ENCODE results near the gene SLC35F3. TPM values are rescaled to one million over a fixed set of nuclear protein-coding genes. Genes with fewer than 3 reads are reported as not detected.

SLC35F3 gene
- total RNA-seq, 1 experiment from 2014 or later, result not detected

GRCh38 chr1:234357831-234358230, 453.4 kb downstream of the SLC35F3 start:
- CTCF ChIA-PET, result no interaction called here

GRCh38 chr1:234361102-234361603, 456.7 kb downstream of the SLC35F3 start:
- POLR2A ChIA-PET, result no interaction called here

More at GRCh38 chr1:234357831-234358230, 453.4 kb downstream of the SLC35F3 start:
- peaks cover 3% of the 10 kb centered on the region; the same call in 1 of the 2 replicates for H3K4me1 ChIP-seq
- no peak overlapping the region for H3K27ac Mint-ChIP-seq (ENCODE audit: unreplicated experiment)
- H3K27me3 Mint-ChIP-seq (ENCODE audit: insufficient read depth, unreplicated experiment), result peaks cover 5% of the 10 kb centered on the region
- POLR2A ChIA-PET, result interaction anchor here (2.7 kb wide), 1 partner anchor 15 kb away, joined by 15 read pairs; the partner anchor contains the start of gene COA6
- no TSS peak for BruUV-seq (replicated peaks)
- DNase-seq, result no peak
- H3K4me1 Mint-ChIP-seq (ENCODE audit: low read depth, unreplicated experiment), result no peaks in the 10 kb centered on the region
- H3K4me3 Mint-ChIP-seq (ENCODE audit: unreplicated experiment), result peak overlapping the region; percentile 77
- H3K36me3 Mint-ChIP-seq (ENCODE audit: insufficient read depth, unreplicated experiment), result no peaks in the 10 kb centered on the region
- no peaks in the 10 kb centered on the region for H3K9me3 Mint-ChIP-seq (ENCODE audit: unreplicated experiment)
- H3K9me3 ChIP-seq, result no peaks in the 10 kb centered on the region
- no peaks in the 10 kb centered on the region for H3K36me3 ChIP-seq (ENCODE audit: control insufficient read depth, insufficient read depth, low read length)
- H3K27me3 ChIP-seq (replicated peaks; ENCODE audit: control insufficient read depth, insufficient read depth, low read length), result no peaks in the 10 kb centered on the region
- intact Hi-C loops (cut with micrococcal nuclease; ENCODE audit: unreplicated experiment), result loop anchor here (2.0 kb wide), 1 partner anchor 15 kb away; the partner anchor contains the start of gene COA6
- peak overlapping the region; percentile 11; the same call in 1 of the 2 replicates for H3K4me3 ChIP-seq (ENCODE audit: low read depth, low read length)
- TF ChIP-seq CTCF (IDR thresholded peaks at IDR 0.05; ENCODE audit: insufficient read depth in 1 of 2, low read depth in 1 of 2, low read length in 1 of 2, severe bottlenecking in 1 of 2, unreplicated experiment in 1 of 2), result no peak

GRCh38 chr1:234362558-234362957, 458.1 kb downstream of the SLC35F3 start:
- POLR2A ChIA-PET, result no interaction called here
- Histone ChIP-seq H3K27me3 (replicated peaks; ENCODE audit: control insufficient read depth, insufficient read depth, low read length) (no peaks in the 10 kb centered on the region), H3K4me1 (0 out of 2 replicates have a peak, but pooled peaks cover 2% of the 10 kb centered on the region), H3K36me3 (ENCODE audit: control insufficient read depth, insufficient read depth, low read length) (no peaks in the 10 kb centered on the region), H3K4me3 (ENCODE audit: low read depth, low read length) (no peak overlapping the region), H3K9me3 (no peaks in the 10 kb centered on the region)
- H3K9me3 Mint-ChIP-seq (ENCODE audit: unreplicated experiment), result no peaks in the 10 kb centered on the region
- CTCF ChIA-PET, result no interaction called here
- no peak overlapping the region for H3K27ac Mint-ChIP-seq (ENCODE audit: unreplicated experiment)
- intact Hi-C loops (cut with micrococcal nuclease; ENCODE audit: unreplicated experiment), result no loop called here
- no peak overlapping the region for H3K4me3 Mint-ChIP-seq (ENCODE audit: unreplicated experiment)
- H3K36me3 Mint-ChIP-seq (ENCODE audit: insufficient read depth, unreplicated experiment), result no peaks in the 10 kb centered on the region
- TF ChIP-seq CTCF (IDR thresholded peaks at IDR 0.05; ENCODE audit: insufficient read depth in 1 of 2, low read depth in 1 of 2, low read length in 1 of 2, severe bottlenecking in 1 of 2, unreplicated experiment in 1 of 2), result no peak
- H3K27me3 Mint-ChIP-seq (ENCODE audit: insufficient read depth, unreplicated experiment), result no peaks in the 10 kb centered on the region
- H3K4me1 Mint-ChIP-seq (ENCODE audit: low read depth, unreplicated experiment), result no peaks in the 10 kb centered on the region
- no TSS peak for BruUV-seq (replicated peaks)
- DNase-seq, result no peak

More at GRCh38 chr1:234361102-234361603, 456.7 kb downstream of the SLC35F3 start:
- no peaks in the 10 kb centered on the region for H3K36me3 ChIP-seq (ENCODE audit: control insufficient read depth, insufficient read depth, low read length)
- Mint-ChIP-seq H3K36me3 (ENCODE audit: insufficient read depth, unreplicated experiment) (no peaks in the 10 kb centered on the region), H3K4me3 (ENCODE audit: unreplicated experiment) (no peak overlapping the region), H3K9me3 (ENCODE audit: unreplicated experiment) (no peaks in the 10 kb centered on the region), H3K27me3 (ENCODE audit: insufficient read depth, unreplicated experiment) (no peaks in the 10 kb centered on the region), H3K4me1 (ENCODE audit: low read depth, unreplicated experiment) (no peaks in the 10 kb centered on the region), H3K27ac (ENCODE audit: unreplicated experiment) (no peak overlapping the region)
- BruUV-seq (replicated peaks), result no TSS peak
- TF ChIP-seq CTCF (IDR thresholded peaks at IDR 0.05; ENCODE audit: insufficient read depth in 1 of 2, low read depth in 1 of 2, low read length in 1 of 2, severe bottlenecking in 1 of 2, unreplicated experiment in 1 of 2), result no peak
- CTCF ChIA-PET, result no interaction called here
- H3K9me3 ChIP-seq, result no peaks in the 10 kb centered on the region
- H3K4me3 ChIP-seq (ENCODE audit: low read depth, low read length), result no peak overlapping the region
- intact Hi-C loops (cut with micrococcal nuclease; ENCODE audit: unreplicated experiment), result no loop called here
- DNase-seq, result no peak
- no peaks in the 10 kb centered on the region for H3K27me3 ChIP-seq (replicated peaks; ENCODE audit: control insufficient read depth, insufficient read depth, low read length)
- peaks cover 3% of the 10 kb centered on the region; the same call in 1 of the 2 replicates for H3K4me1 ChIP-seq
